ENCODE measurements around the gene METTL21C.

Gene METTL21C

GRCh38 chr13:102694937-102695336 is at the start of gene METTL21C:
Gene METTL21C, minus strand, starts transcription at chr13:102695044. Its CDS starts 546 bp downstream, at chr13:102694498.
- DNase-seq, result no peak

GRCh38 chr13:102742506-102742905 is 47.7 kb upstream of the METTL21C start:
- no peak for DNase-seq

GRCh38 chr13:102742101-102742500 is 47.3 kb upstream of the METTL21C start:
- no peak for DNase-seq

- no peak for DNase-seq
Measured at GRCh38 chr13:102729560-102730270, 34.9 kb upstream of the METTL21C start.

- no peak for DNase-seq
Measured at GRCh38 chr13:102726430-102726829, 31.6 kb upstream of the METTL21C start.

GRCh38 chr13:102724923-102725322 is 30.1 kb upstream of the METTL21C start:
- no peak for DNase-seq

GRCh38 chr13:102721800-102722231 is 27.0 kb upstream of the METTL21C start:
- DNase-seq, result no peak

GRCh38 chr13:102718746-102719145 is 23.9 kb upstream of the METTL21C start:
- no peak for DNase-seq

- DNase-seq, result no peak
Measured at GRCh38 chr13:102715447-102715846, 20.6 kb upstream of the METTL21C start.

- DNase-seq, result no peak
Measured at GRCh38 chr13:102710261-102710679, 15.4 kb upstream of the METTL21C start.

- no peak for DNase-seq
Measured at GRCh38 chr13:102709536-102709935, 14.7 kb upstream of the METTL21C start.

GRCh38 chr13:102708991-102709390 is 14.1 kb upstream of the METTL21C start:
- DNase-seq, result no peak

GRCh38 chr13:102708211-102708610 is 13.4 kb upstream of the METTL21C start:
- no peak for DNase-seq

- no peak for DNase-seq
Measured at GRCh38 chr13:102707467-102707866, 12.6 kb upstream of the METTL21C start.

- DNase-seq, result no peak
Measured at GRCh38 chr13:102704238-102705058, 9.6 kb upstream of the METTL21C start.

- DNase-seq, result no peak
Measured at GRCh38 chr13:102703726-102704035, 8.8 kb upstream of the METTL21C start.

GRCh38 chr13:102702965-102703725 is 8.3 kb upstream of the METTL21C start:
- no peak for DNase-seq

- no peak for DNase-seq
Measured at GRCh38 chr13:102701331-102701730, 6.5 kb upstream of the METTL21C start.

GRCh38 chr13:102700088-102701031 is 5.5 kb upstream of the METTL21C start:
- no peak for DNase-seq

- no peak for DNase-seq
Measured at GRCh38 chr13:102699504-102699903, 4.7 kb upstream of the METTL21C start.

GRCh38 chr13:102698649-102698980 is 3.8 kb upstream of the METTL21C start:
- DNase-seq, result no peak

- DNase-seq, result no peak
Measured at GRCh38 chr13:102697929-102698648, 3.2 kb upstream of the METTL21C start.

All from NCI-H1436 treated with DMSO at 0.1 percent for 48 hours (cell line).